ENCODE measurements around the gene RPA1. TPM values are rescaled to one million over a fixed set of nuclear protein-coding genes. Genes with fewer than 3 reads are reported as not detected.

The RPA1 gene
- total and polyA plus RNA-seq, 4 donors: 10.7 to 82.6 (median 33.6) TPM

DNA sequence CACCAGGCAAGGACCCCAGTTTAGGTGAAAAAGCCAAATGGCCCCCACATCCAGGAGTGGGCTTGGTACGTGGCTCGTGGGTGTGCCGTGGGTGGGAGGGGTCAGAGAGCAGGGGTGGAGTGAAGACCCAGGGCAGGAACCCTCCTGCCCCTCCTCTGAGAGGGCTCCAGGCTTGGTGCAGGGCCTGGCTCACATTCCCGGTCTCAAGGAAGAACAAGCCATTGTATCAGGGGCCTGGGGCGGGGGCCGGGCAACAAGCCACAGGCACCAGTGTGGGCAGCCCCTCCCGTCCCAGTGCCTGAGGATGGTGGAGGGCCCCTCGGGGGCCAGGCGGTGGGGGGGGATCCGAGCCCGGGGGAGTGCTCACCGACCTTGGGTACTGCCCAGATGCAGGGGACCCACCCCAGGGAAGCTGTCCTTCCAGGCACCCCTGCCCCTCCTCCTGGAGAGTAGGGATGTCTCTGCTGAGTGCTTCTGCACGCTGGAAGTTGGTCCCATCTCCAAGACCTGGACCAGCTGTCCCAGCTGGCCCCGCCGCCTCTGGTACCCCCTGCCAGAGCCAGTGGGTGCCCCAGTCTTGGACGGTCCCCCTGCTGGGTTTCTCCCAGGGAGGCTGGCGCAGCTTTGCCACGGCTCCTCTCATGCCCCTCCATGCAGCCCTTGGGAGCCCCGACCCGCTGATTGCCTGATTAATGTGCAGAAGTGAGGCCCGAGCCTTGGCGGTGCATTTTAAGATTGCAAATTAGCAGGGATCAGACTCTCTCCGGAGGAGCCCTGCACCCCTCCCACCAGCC, 111.7 kb downstream of the RPA1 start:
- H3K27me3 ChIP-seq (ENCODE audit: control insufficient read depth in 3 of 3, insufficient read depth in 3 of 3, low read length in 2 of 3): no peaks in the 10 kb centered on the region
- H3K4me1 ChIP-seq (ENCODE audit: control insufficient read depth in 5 of 5, insufficient read depth in 5 of 5, low read length in 5 of 5): peaks cover 0 to 46% (median 5%) of the 10 kb centered on the region in 5 donors
- DNase-seq: no peak
- H3K4me3 ChIP-seq: no peak overlapping the region
- H3K9me3 ChIP-seq (ENCODE audit: control insufficient read depth in 4 of 4, insufficient read depth in 3 of 4, low read length in 3 of 4): no peaks in the 10 kb centered on the region
- TF ChIP-seq, protein P1, sequence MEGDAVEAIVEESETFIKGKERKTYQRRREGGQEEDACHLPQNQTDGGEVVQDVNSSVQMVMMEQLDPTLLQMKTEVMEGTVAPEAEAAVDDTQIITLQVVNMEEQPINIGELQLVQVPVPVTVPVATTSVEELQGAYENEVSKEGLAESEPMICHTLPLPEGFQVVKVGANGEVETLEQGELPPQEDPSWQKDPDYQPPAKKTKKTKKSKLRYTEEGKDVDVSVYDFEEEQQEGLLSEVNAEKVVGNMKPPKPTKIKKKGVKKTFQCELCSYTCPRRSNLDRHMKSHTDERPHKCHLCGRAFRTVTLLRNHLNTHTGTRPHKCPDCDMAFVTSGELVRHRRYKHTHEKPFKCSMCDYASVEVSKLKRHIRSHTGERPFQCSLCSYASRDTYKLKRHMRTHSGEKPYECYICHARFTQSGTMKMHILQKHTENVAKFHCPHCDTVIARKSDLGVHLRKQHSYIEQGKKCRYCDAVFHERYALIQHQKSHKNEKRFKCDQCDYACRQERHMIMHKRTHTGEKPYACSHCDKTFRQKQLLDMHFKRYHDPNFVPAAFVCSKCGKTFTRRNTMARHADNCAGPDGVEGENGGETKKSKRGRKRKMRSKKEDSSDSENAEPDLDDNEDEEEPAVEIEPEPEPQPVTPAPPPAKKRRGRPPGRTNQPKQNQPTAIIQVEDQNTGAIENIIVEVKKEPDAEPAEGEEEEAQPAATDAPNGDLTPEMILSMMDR (IDR thresholded peaks at IDR 0.05; ENCODE audit: control extremely low read depth, extremely low read depth): no peak
- no peak overlapping the region for H3K9ac ChIP-seq (ENCODE audit: insufficient read depth in 1 of 2, low read length in 2 of 2)
- no peaks in the 10 kb centered on the region for H3K36me3 ChIP-seq (ENCODE audit: control insufficient read depth in 4 of 4, insufficient read depth in 4 of 4, low read length in 4 of 4)
- ATAC-seq (ENCODE audit: insufficient read depth, low FRiP score): no peak
- no peak overlapping the region for H3K27ac ChIP-seq (ENCODE audit: low read depth in 1 of 2, low read length in 1 of 2)
- WGBS, 2 donors: 68 to 88% methylated on average over 15 to 23 of the region's 23 CpGs

GRCh38 chr17:1942066-1942365, 112.2 kb downstream of the RPA1 start:
- no peaks in the 10 kb centered on the region for H3K36me3 ChIP-seq (ENCODE audit: control insufficient read depth in 4 of 4, insufficient read depth in 4 of 4, low read length in 4 of 4)
- H3K9ac ChIP-seq (ENCODE audit: insufficient read depth in 1 of 2, low read length in 2 of 2): no peak overlapping the region
- WGBS, 2 donors: 79 to 96% methylated on average over 7 of the region's 7 CpGs
- no peak overlapping the region for H3K4me3 ChIP-seq
- H3K27ac ChIP-seq (ENCODE audit: low read depth in 1 of 2, low read length in 1 of 2): no peak overlapping the region
- TF ChIP-seq, protein P1 (IDR thresholded peaks at IDR 0.05; ENCODE audit: control extremely low read depth, extremely low read depth): no peak
- H3K9me3 ChIP-seq (ENCODE audit: control insufficient read depth in 4 of 4, insufficient read depth in 3 of 4, low read length in 3 of 4): no peaks in the 10 kb centered on the region
- peaks cover 0 to 47% (median 5%) of the 10 kb centered on the region in 5 donors for H3K4me1 ChIP-seq (ENCODE audit: control insufficient read depth in 5 of 5, insufficient read depth in 5 of 5, low read length in 5 of 5)
- H3K27me3 ChIP-seq (ENCODE audit: control insufficient read depth in 3 of 3, insufficient read depth in 3 of 3, low read length in 2 of 3): no peaks in the 10 kb centered on the region
- DNase-seq (no peak), ATAC-seq (ENCODE audit: insufficient read depth, low FRiP score) (no peak)

- Histone ChIP-seq H3K36me3 (ENCODE audit: control insufficient read depth in 4 of 4, insufficient read depth in 4 of 4, low read length in 4 of 4) (no peaks in the 10 kb centered on the region), H3K27ac (ENCODE audit: low read depth in 1 of 2, low read length in 1 of 2) (no peak overlapping the region), H3K9ac (ENCODE audit: insufficient read depth in 1 of 2, low read length in 2 of 2) (no peak overlapping the region), H3K4me1 (ENCODE audit: control insufficient read depth in 5 of 5, insufficient read depth in 5 of 5, low read length in 5 of 5) (peaks cover 0 to 56% (median 5%) of the 10 kb centered on the region in 5 donors), H3K4me3 (no peak overlapping the region), H3K27me3 (ENCODE audit: control insufficient read depth in 3 of 3, insufficient read depth in 3 of 3, low read length in 2 of 3) (no peaks in the 10 kb centered on the region), H3K9me3 (ENCODE audit: control insufficient read depth in 4 of 4, insufficient read depth in 3 of 4, low read length in 3 of 4) (peaks cover 0 to 2% (median 0%) of the 10 kb centered on the region in 4 donors)
- no peak for DNase-seq
- 88 to 91% methylated on average over 21 of the region's 21 CpGs for WGBS, 2 donors
- ATAC-seq (ENCODE audit: insufficient read depth, low FRiP score): no peak
- TF ChIP-seq, protein P1 (IDR thresholded peaks at IDR 0.05; ENCODE audit: control extremely low read depth, extremely low read depth): no peak
Observed at GRCh38 chr17:1942666-1943435, 113.0 kb downstream of the RPA1 start.

Measured in lung (tissue), 12 donors.